NK-92 (cell line): Measurements from ENCODE around the gene GPX7.

Source experiments
- DNase-seq: peaks from one replicate; lab custom pipeline; 2025; ENCODE audit not compliant: unreplicated experiment; lab: John Stamatoyannopoulos, UW

GPX7 gene

GRCh38 chr1:52585474-52585873, 16.7 kb upstream of the GPX7 start:
- DNase-seq: no peak

GRCh38 chr1:52588027-52588426, 14.1 kb upstream of the GPX7 start:
- no peak for DNase-seq

DNA sequence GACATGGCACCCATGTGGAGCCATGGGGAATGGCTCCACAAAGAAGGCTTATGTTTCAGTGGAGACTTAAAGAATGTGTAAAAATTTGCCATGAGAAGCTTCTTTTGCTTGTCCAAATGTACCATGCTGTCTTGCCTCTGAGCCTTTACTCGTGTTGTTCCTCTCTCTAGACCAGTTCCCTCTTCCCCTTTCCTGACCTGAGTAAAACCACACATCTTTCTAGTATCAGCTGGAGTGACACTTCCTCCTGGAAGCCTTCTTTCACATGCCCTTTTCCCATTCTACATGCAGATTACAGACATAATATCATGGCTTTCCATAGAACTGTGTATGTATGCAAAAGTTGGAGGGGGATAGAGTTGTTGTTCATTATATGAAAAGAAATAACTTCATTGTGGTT, 13.6 kb upstream of the GPX7 start:
- no peak for DNase-seq

- no peak for DNase-seq
These were observed 11.9 kb upstream of the GPX7 start for GRCh38 chr1:52590266-52590665.

DNA sequence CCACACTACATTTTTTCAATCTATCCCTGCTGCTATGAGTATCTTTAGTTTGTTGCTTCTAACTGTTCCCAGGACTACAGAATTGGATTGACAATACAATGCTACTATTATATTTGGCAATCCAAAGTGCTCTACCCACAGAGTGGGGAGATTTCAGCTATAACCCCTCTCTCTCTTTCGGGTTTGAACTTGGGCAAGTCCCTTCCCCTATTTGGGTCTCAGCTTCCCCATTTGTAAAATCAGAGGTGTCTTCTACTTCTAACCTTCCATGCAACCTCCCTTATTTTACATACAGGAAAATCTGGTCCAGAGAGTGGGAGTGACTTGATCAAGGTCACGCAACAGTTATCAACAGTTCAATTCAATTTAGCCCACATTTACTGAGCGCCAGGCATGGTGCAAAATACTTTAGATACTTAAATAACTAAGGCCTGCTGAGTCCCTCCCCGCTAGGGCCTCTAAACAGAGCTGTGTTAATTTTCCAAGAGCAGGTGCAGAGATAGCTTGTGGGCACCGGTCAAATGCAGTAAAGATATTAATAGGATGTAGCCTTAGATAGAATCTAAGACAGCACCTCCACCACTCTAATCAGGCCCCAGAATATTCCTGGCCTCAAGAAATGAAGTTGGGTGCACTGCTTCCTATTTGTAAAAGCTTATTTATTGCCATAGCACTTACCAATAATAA, 9.4 kb upstream of the GPX7 start:
- DNase-seq: no peak

GRCh38 chr1:52593495-52593894, 8.7 kb upstream of the GPX7 start:
- DNase-seq: no peak

DNA sequence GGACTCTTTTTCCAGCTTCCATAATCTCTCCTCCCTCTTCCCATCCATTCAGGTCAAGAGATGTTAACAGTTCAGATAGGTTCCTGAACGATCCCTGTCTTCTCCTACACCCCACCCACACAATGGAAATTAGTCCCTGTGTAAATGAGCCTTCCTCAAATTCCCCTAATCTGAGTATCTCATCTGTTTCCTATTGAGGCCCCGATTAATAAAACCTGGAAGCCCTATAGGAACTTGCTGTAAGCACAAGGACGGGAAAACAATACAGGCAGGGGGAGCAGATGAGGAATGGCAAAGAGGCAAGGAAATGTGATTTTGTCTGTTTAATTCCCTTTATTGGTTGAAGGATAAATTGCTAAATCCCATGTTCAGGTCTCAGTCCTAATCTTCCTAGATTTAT, 7.1 kb upstream of the GPX7 start:
- DNase-seq: no peak

- no peak for DNase-seq
These were observed 4.3 kb upstream of the GPX7 start for GRCh38 chr1:52597912-52598311.

GRCh38 chr1:52598729-52599128, 3.4 kb upstream of the GPX7 start:
- DNase-seq: no peak

- DNase-seq: no peak
These were observed 2.9 kb upstream of the GPX7 start for GRCh38 chr1:52599236-52599635.

GRCh38 chr1:52600533-52601179, 1.5 kb upstream of the GPX7 start:
- no peak for DNase-seq

- no peak for DNase-seq
These were observed 652 bp upstream of the GPX7 start for GRCh38 chr1:52601519-52601918.

- no peak for DNase-seq
These were observed 857 bp downstream of the GPX7 start for GRCh38 chr1:52602856-52603600.

DNA sequence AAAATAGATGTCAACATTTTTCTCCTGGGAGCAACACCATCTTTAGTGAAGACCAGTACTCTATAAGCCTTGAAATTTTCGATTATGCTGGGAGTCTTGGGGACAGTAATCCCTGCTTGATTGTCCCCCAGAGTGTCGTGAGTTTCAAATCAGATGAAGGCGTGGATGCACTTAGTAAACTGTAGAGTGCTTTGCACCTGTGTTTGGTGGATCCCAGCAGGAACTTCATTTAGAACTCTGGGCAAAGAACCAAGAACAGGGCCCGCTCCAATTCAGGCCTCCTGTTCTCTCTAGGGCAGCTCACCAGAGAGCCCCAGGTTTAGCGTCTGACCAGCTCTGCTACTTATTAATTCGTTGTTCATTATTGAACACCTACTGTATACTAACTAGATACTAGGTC, 1.5 kb downstream of the GPX7 start:
- no peak for DNase-seq

DNA sequence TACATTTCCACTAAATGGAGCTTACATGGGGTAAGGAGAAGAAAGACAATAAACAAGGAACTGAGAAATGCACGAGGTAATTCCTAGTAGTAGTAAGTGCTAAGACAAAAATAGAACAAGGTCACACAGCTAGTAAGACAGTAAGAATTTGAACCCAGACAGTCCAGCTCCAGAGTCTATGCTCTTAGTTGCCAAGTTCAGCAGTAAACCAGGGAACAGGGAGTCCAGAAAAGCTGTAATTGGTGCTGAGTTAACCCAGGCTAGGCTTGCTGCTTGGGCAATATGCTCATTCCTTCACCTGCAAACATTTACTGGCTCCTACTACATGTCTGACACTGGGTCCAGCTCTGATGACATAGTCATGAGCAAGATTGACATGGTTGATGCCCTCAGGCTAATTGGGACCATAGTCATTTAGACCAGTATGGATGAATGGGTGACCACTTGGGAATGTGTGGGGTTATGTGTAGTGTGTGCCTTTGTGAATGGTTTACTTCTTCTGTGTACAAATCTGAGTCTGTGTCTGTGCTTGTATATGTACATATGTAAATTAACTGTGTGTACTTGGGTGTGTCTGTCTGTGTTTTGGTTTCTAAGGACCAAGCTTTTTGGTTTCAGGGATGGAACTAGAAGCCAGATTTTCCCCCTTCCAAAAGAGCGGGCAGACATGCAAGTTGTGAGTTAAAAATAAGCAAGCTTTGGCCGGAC, 2.0 kb downstream of the GPX7 start:
- DNase-seq: no peak

DNA sequence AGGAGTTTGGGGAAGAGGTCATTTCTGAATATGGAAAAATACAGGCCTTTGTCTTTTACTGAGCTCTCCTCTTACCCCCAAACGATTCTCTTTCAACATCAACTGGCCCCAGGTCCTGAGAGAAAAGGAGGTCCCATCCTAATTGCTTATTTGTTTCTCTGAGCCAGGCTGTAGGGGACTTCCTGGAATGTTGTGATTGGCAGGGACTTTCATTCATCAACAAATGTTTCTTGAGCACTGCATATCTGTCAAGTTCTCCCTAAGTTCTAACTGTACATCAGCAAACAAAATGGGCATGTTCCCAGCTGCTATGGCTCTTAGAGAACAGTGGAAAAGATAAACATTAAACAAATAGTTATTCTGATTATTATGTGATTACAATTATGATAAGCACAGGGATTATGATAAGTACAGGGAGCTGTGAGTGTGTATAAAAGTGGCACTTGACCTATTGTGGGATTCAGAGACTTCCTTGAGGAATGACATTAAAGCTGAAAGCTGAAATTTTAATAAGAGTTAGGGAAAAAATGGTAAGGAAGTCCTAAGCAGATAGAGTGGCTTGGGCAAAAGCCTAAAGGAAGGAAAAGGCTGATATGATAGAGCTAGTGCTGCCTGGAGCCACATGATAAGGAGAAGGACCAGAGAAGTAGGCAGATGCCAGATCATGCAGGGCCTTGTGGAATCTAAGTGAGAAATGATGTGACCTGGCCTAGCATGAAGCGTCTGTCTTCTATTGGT, 11.6 kb downstream of the GPX7 start:
- no peak for DNase-seq

- no peak for DNase-seq
These were observed 12.5 kb downstream of the GPX7 start for GRCh38 chr1:52614671-52615070.

DNA sequence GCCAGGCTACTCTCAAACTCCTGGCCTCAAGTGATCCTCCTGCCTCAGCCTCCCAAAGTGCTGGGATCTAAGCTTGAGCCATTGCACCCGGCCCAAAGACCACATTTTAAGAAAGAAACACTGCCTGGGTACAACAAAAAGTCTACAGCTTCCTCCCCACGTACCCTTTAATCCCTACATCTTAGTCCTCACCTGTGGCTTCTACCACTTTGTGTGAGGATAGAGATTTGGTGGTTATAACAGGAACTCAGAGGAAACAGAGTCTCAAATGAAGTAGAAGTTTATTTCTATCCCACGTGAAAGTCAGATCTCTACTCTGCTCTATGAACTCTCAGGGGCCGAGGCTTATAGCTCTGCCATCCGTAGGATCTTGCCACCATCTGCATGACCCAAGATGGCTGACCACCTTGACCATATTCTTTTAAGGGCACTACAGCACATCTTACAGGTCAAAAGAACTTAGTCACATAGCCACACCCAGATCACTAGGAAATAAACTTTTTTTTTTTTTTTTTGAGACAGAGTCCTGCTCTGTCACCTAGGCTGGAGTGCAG, 13.4 kb downstream of the GPX7 start:
- no peak for DNase-seq

DNA sequence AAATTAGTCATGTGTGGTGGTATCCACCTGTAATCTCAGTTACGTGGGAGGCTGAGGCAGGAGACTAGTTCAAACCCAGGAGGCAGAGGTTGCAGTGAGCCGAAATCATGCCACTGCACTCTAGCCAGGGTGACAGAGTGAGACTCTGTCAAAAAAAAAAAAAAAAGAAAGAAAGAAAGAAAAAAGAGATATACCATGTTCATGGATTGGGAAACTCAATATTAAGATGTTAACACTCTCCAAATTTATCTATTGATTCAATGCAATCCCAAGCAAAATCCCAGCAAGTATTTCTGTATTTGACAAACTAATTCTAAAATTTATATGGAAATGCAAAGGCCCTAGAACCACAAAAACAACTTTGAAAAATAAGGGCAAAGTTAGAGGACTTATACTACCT, 19.8 kb downstream of the GPX7 start:
- no peak for DNase-seq

DNA sequence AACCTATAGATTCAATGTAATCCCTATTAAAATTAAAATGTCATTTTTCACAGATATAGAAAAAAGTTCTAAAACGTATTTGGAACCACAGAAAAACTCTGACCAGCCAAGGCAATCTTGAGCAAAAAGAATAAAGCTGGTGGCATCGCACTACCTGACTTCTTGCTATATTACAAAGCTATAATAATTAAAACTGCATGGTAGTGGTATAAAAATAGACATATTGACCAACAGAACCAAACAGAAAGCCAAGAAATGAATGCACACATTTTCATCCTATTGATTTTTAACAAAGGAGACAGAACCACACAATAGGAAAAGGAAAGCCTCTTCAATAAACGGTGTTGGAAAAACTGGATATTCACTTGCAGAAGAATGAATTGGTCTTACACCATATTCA, 21.6 kb downstream of the GPX7 start:
- no peak for DNase-seq

- no peak for DNase-seq
These were observed 24.9 kb downstream of the GPX7 start for GRCh38 chr1:52627028-52627427.
